Mucosa of rectum (tissue), 2 donors: ENCODE measurements around the gene LLPH.

Source experiments
- H3K27ac ChIP-seq, 2 donors: one replicate each; pipeline ENCODE4 v1.7.0; 2013; ENCODE audit warnings: inconsistent platforms in 2 of 2, low read depth in 2 of 2, low read length in 2 of 2
- H3K27me3 ChIP-seq, 2 donors: one replicate each; pipeline ENCODE4 v1.7.0; 2013; ENCODE audit warnings: low read length in 2 of 2; ENCODE audit not compliant: control insufficient read depth in 2 of 2, insufficient read depth in 2 of 2
- H3K36me3 ChIP-seq, 2 donors: one replicate each; pipeline ENCODE4 v1.7.0; 2013; ENCODE audit warnings: low read length in 2 of 2; ENCODE audit not compliant: control insufficient read depth in 2 of 2, insufficient read depth in 2 of 2
- H3K4me1 ChIP-seq, 2 donors: one replicate each; pipeline ENCODE4 v1.7.0; 2013; ENCODE audit warnings: low read length in 2 of 2, mild to moderate bottlenecking in 1 of 2; ENCODE audit not compliant: control insufficient read depth in 2 of 2, insufficient read depth in 2 of 2
- H3K4me3 ChIP-seq, 2 donors: one replicate each; pipeline ENCODE4 v1.7.0; 2013; ENCODE audit warnings: low read length in 2 of 2
- H3K9ac ChIP-seq, 2 donors: one replicate each; pipeline ENCODE4 v1.7.0; 2013; ENCODE audit warnings: low read length in 2 of 2, low read depth in 1 of 2, mild to moderate bottlenecking in 1 of 2
- H3K9me3 ChIP-seq, 2 donors: one replicate each; pipeline ENCODE4 v1.7.0; 2013; ENCODE audit warnings: low read length in 2 of 2; ENCODE audit not compliant: control insufficient read depth in 2 of 2
- donor health status: healthy.
- donor health status: Normal muscosa, but diverticular disease.

Gene LLPH

DNA sequence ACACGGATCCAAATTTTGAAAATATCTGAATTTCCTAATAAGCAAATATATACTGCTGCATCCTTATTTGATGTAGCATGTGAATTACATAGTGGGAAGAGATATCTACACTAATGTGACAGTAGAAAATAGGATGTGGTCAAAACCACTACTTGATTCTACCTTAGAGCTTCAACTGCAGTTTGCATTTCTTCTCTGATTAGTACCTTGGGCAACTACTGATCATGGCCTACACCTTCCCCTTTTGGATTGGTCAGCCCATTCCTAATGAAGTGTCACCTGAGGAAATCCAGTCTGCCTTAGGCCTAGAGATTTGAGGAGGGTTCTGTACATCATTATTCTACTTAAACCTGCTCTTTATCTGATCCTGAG lies 10.7 kb downstream of the LLPH start:
- peaks cover 14 to 18% of the 10 kb centered on the region in 2 donors for H3K36me3 ChIP-seq
- no peak overlapping the region for H3K4me3 ChIP-seq
- H3K9ac ChIP-seq: no peak overlapping the region
- H3K9me3 ChIP-seq: no peaks in the 10 kb centered on the region
- H3K27me3 ChIP-seq: no peaks in the 10 kb centered on the region
- H3K4me1 ChIP-seq: peaks cover 0 to 3% of the 10 kb centered on the region in 2 donors
- H3K27ac ChIP-seq: no peak overlapping the region

DNA sequence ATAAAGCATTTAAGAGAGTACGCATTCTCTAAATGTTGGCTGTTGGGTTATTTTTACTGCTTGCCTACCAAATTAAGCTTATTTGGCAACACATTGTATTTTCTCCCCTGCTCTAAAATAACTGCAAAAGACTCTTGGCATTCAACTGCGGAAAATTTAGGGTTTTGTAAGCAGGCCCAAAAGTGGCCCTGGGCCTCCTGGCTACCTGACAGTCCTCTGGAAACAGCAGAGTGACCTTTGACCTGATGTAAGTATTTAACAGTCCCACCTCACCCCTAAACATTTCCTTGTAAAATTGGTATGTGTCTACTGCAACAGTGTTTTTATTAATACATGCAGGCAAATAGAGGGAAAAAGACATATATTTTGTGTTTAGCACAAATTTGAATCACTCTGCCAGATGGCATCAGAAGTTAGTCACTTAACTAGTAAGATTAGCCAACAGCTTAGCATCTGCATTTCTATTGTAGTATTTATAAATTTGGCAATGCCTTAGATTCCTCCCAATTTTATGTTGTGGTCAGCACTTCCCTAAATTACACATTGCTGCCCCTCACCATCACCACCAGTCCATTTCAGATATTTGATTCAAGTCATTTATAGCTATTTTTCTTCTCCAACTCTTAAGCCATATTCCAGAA lies 11.2 kb downstream of the LLPH start:
- H3K4me1 ChIP-seq: peaks cover 0 to 3% of the 10 kb centered on the region in 2 donors
- H3K4me3 ChIP-seq: no peak overlapping the region
- H3K9me3 ChIP-seq: no peaks in the 10 kb centered on the region
- no peak overlapping the region for H3K9ac ChIP-seq
- H3K36me3 ChIP-seq: peaks cover 9 to 14% of the 10 kb centered on the region in 2 donors
- no peaks in the 10 kb centered on the region for H3K27me3 ChIP-seq
- H3K27ac ChIP-seq: no peak overlapping the region

DNA sequence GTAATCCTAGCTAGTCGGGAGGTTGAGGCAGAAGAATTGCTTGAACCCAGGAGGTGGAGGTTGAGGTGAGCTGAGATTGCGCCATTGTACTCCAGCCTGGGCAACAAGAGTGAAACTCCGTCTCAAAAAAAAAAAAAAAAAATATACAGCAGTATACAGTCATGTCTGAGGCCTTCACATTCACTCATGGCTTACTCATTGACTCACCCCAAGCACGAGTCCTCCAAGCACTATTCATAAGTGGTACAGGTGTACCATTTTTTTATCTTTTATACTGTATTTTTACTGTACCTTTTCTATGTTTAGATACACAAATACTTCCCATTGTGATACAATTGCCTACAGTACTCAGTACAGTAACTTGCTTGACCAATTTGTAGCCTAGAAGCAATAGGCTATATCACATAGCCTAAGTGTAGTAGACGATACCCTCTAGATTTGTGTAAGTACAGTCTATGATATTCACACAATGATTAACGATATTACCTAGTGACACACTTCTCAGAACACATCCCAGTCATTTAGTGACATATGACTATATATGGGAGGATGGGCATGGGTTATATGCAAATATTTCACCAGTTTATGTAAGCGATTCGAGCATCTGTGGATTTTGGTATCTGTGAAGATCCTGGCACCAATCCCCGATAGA lies 12.2 kb downstream of the LLPH start:
- no peaks in the 10 kb centered on the region for H3K9me3 ChIP-seq
- H3K4me1 ChIP-seq: peaks cover 0 to 3% of the 10 kb centered on the region in 2 donors
- H3K27ac ChIP-seq: no peak overlapping the region
- peaks cover 4 to 12% of the 10 kb centered on the region in 2 donors for H3K36me3 ChIP-seq
- H3K27me3 ChIP-seq: no peaks in the 10 kb centered on the region
- no peak overlapping the region for H3K9ac ChIP-seq
- H3K4me3 ChIP-seq: no peak overlapping the region

DNA sequence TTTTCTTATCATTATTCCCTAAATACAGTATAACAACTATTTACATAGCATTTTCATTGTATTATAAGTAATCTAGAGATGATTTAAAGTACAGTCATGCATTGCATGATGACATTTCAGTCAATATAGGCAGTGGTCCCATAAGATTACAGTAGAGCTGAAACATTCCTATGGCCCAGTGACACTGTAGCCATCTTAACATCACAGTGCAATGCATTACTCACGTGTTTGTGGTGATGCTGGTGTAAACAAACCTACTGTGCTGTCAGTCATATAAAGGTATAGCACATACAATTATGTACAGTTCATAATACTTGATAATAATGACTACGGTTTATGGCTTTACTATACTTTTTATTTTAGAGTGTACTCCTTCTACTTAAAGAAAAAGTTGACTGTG lies 13.3 kb downstream of the LLPH start:
- Histone ChIP-seq H3K4me3 (no peak overlapping the region), H3K27ac (no peak overlapping the region), H3K9me3 (no peaks in the 10 kb centered on the region), H3K9ac (no peak overlapping the region), H3K36me3 (peaks cover 0 to 7% of the 10 kb centered on the region in 2 donors), H3K4me1 (peaks cover 0 to 3% of the 10 kb centered on the region in 2 donors), H3K27me3 (no peaks in the 10 kb centered on the region)

DNA sequence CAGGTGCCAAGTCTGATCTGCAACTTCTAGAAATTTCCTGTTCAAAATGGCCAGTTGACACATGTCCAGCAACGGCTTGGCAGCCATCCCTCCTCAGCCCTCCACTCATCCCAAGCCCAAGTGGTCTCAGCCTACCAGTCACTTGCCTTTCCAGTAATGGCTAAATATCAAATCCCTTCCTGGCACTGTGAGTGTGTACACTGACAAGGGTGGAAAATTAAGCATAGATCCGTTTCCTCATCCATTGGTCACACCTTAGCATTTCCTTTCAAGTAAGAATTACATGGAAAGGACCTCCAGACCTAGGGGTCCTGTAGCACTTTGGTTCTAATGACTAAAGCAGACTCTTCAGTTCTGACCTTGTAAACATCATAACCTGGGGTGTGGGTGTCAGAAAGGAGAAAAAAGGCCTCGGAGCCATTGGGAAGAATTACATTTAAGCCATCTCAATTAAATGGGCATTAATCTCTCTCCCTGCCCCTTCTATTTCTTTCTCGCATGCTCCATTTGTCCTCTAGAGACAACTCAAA lies 15.4 kb downstream of the LLPH start:
- Histone ChIP-seq H3K9ac (no peak overlapping the region), H3K27me3 (no peaks in the 10 kb centered on the region), H3K36me3 (no peaks in the 10 kb centered on the region), H3K9me3 (no peaks in the 10 kb centered on the region), H3K4me3 (no peak overlapping the region), H3K27ac (no peak overlapping the region), H3K4me1 (peaks cover 0 to 3% of the 10 kb centered on the region in 2 donors)

DNA sequence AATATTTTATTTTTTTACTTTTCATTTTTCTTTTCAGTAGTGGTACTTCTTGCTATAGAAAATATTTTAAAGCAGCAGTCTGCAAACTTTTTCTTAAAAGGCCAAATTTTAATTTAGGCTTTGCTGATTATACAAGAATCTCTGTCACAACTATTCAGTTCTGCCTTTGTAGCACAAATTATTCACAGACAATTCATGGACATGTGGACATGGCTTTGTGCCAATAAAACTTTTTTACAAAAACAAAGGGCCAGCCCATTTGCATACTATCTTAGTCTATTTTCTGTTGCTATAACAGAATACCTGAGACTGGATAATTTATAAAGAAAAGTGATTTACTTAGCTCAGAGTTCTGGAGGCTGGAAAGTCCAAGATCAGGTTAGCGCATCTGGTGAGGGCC lies 17.1 kb downstream of the LLPH start:
- Histone ChIP-seq H3K27ac (no peak overlapping the region), H3K4me3 (no peak overlapping the region), H3K4me1 (no peaks in the 10 kb centered on the region), H3K9ac (no peak overlapping the region), H3K9me3 (no peaks in the 10 kb centered on the region), H3K27me3 (no peaks in the 10 kb centered on the region), H3K36me3 (no peaks in the 10 kb centered on the region)

DNA sequence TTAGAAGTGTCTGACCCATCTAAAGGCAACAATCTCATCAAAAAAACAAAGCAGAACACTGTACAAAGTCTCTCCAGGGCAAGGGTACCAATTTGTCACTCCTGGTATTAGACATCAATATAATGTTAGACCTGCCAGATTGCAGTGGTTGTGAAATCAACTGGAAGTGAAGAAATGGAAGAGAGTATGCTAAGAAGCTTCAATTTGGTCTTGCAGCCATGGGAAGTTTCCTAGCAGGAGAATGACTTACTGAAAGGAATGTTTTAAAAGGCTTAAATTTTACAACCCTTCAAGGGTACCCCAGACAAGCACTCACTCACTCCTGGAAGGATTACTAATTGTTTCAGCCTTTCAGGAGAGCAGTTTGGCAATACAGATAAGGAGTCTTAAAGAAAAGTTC lies 18.9 kb downstream of the LLPH start:
- no peak overlapping the region for H3K27ac ChIP-seq
- H3K4me1 ChIP-seq: peaks cover 0 to 2% of the 10 kb centered on the region in 2 donors
- no peaks in the 10 kb centered on the region for H3K27me3 ChIP-seq
- no peaks in the 10 kb centered on the region for H3K36me3 ChIP-seq
- no peak overlapping the region for H3K9ac ChIP-seq
- H3K4me3 ChIP-seq: no peak overlapping the region
- no peaks in the 10 kb centered on the region for H3K9me3 ChIP-seq

DNA sequence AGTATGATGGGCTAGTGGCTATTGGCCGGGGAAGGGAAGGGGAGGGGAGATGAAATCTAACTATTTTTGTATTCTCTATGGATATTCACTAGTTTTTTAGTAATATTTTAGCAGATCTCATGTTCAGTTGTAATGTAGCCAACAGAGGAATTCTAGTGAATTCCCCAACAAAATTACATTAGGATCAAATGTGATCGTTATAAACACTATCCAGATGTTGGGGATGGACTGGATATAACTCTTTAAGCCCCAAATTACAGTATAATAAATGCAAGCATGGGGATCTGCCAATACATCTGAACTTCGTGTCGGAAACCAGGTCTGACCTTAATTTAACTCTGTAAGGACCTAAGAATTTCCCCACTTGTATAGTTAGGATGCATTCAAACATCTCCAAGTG lies 21.5 kb downstream of the LLPH start:
- H3K36me3 ChIP-seq: no peaks in the 10 kb centered on the region
- no peak overlapping the region for H3K9ac ChIP-seq
- H3K27ac ChIP-seq: no peak overlapping the region
- no peak overlapping the region for H3K4me3 ChIP-seq
- H3K4me1 ChIP-seq: peaks cover 0 to 2% of the 10 kb centered on the region in 2 donors
- H3K9me3 ChIP-seq: no peaks in the 10 kb centered on the region
- no peaks in the 10 kb centered on the region for H3K27me3 ChIP-seq

DNA sequence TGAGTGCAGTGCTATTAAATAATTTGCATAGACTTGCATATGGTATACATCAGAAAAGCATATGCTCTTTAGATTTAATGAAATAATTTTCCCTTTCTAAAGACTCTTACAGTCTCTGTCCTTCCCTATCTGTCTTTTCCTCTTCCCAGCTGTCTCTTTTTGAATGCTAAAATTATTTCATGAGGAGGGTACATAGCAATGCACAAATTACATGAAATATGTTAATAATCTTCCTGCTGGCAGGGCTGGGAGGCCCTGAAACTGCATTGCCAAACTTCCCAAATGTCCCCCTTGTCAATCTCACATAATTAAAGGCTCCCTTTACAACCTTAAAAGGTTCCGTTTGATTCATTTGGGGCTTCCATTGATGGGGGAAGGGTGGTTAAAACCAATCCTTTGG lies 22.2 kb downstream of the LLPH start:
- Histone ChIP-seq H3K27me3 (no peaks in the 10 kb centered on the region), H3K4me3 (no peak overlapping the region)

DNA sequence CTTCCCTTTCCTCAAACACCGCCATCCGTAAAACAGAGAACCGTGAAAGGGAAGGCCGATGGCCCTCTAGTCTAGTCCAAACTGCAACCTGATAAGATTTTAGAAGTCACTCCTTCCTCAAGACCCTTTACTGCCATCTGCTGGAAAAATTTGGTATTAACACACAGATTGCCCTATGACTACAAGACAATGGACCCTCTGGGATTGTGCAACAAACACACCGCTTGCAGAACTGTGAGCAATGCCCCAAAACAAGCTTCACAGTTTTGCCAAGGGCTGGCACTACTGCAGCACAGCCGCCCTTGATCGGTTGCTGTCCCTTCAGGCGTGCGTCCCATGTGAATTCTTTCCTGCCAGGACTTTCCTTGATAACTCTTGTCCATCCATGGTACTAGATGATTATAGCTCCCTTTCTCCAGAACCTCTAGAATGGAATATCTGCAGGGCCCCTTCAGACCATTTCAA lies 23.1 kb downstream of the LLPH start:
- Histone ChIP-seq H3K9me3 (no peaks in the 10 kb centered on the region), H3K27ac (no peak overlapping the region), H3K4me3 (no peak overlapping the region), H3K4me1 (peaks cover 0 to 2% of the 10 kb centered on the region in 2 donors), H3K27me3 (no peaks in the 10 kb centered on the region), H3K36me3 (no peaks in the 10 kb centered on the region), H3K9ac (no peak overlapping the region)

More for the DNA sequence above, 22.2 kb downstream of the LLPH start:
- Histone ChIP-seq H3K27ac (no peak overlapping the region), H3K4me1 (peaks cover 0 to 2% of the 10 kb centered on the region in 2 donors), H3K9ac (no peak overlapping the region), H3K9me3 (no peaks in the 10 kb centered on the region), H3K36me3 (no peaks in the 10 kb centered on the region)
